ENCODE data around the gene PLA2G2D. TPM values are rescaled to one million over a fixed set of nuclear protein-coding genes. Genes with fewer than 3 reads are reported as not detected.

Gene PLA2G2D
- total RNA-seq, 1 experiment from 2014 or later, result not detected

- in situ Hi-C loops (cut with HindIII; ENCODE audit: low pct_unique_long_range_greater_than_20kb, low sequenced_read_pairs), result no loop called here
- no peak for DNase-seq (ENCODE audit: low read depth)
Measured at GRCh38 chr1:20125100-20125499, 5.8 kb upstream of the PLA2G2D start.

DNA sequence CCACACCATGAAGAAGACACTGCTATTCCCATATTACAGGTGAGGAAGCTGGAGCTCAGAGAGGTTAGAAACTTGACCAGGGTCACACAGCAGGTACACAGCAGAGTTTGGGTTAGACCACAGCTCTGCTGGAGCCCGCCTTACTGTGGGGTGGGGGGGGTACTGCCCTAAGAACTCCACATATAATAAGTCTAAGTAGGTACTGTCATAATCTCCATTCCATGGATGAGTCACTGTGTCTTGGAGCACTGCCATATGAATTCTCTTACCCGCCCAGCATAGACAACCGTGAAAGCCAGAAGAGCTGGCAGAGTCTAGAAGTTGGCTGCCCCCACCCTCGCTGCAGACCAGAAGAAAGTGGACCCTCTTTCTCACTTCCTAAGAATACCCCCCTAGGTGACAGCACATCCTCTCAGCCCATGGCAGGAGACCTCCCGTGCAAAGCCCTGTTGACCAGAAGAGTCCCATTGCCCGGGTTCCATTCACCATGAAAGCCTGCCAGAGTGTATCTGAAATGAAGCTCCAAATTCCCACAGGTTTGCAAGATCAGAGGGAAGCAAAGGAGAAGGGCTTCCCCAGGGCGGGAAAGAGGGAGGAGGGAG, 5.2 kb upstream of the PLA2G2D start:
- DNase-seq (ENCODE audit: low read depth), result peak; percentile 45
- in situ Hi-C loops (cut with HindIII; ENCODE audit: low pct_unique_long_range_greater_than_20kb, low sequenced_read_pairs), result no loop called here

GRCh38 chr1:20123722-20124455, 4.6 kb upstream of the PLA2G2D start:
- in situ Hi-C loops (cut with HindIII; ENCODE audit: low pct_unique_long_range_greater_than_20kb, low sequenced_read_pairs), result no loop called here
- no peak for DNase-seq (ENCODE audit: low read depth)

DNA sequence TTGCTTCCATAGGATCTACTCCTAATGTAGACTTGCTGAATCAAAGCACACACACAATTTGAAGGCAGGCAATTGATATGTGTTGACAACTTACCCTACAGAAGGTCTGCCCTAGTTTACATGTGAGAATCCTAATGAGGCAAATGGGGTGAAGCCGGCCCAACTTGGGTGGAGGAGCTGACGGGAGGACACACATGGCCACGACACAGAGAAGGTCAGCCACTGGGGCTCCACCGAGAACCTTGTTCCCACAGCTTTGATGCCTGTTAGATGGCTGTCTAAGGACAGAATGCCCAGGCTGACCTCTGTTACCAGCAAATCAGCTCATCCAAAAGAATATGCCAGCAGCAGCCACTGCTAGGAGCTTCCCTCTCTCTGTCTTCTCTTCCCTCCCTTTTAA, 1.5 kb upstream of the PLA2G2D start:
- in situ Hi-C loops (cut with HindIII; ENCODE audit: low pct_unique_long_range_greater_than_20kb, low sequenced_read_pairs), result no loop called here
- DNase-seq (ENCODE audit: low read depth), result no peak

DNA sequence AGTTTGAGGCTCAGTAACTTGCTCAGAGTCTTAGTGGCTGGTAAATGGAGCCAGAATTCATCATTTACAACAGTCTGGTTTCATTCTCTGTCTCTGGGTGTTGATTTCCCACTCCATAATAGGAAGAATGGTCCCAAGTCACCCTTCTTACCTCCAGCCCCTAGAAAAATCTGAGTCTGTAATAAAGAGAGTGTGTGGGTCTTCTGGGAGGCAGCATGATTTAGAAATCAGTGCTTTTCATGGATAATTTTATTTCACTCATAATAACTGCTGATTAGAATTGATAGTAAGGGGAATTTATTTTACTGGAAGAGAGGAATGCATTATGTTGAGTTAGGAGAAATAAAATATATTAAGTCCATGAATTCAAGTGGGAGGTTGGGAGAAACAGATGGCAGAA, 2.1 kb downstream of the PLA2G2D start:
- DNase-seq (ENCODE audit: low read depth), result no peak
- in situ Hi-C loops (cut with HindIII; ENCODE audit: low pct_unique_long_range_greater_than_20kb, low sequenced_read_pairs), result no loop called here

GRCh38 chr1:20115916-20116315, 3.4 kb downstream of the PLA2G2D start:
- in situ Hi-C loops (cut with HindIII; ENCODE audit: low pct_unique_long_range_greater_than_20kb, low sequenced_read_pairs), result no loop called here

GRCh38 chr1:20115479-20115878, 3.9 kb downstream of the PLA2G2D start:
- in situ Hi-C loops (cut with HindIII; ENCODE audit: low pct_unique_long_range_greater_than_20kb, low sequenced_read_pairs), result no loop called here
- no peak for DNase-seq (ENCODE audit: low read depth)

More at GRCh38 chr1:20115916-20116315, 3.4 kb downstream of the PLA2G2D start:
- DNase-seq (ENCODE audit: low read depth), result no peak

DNA sequence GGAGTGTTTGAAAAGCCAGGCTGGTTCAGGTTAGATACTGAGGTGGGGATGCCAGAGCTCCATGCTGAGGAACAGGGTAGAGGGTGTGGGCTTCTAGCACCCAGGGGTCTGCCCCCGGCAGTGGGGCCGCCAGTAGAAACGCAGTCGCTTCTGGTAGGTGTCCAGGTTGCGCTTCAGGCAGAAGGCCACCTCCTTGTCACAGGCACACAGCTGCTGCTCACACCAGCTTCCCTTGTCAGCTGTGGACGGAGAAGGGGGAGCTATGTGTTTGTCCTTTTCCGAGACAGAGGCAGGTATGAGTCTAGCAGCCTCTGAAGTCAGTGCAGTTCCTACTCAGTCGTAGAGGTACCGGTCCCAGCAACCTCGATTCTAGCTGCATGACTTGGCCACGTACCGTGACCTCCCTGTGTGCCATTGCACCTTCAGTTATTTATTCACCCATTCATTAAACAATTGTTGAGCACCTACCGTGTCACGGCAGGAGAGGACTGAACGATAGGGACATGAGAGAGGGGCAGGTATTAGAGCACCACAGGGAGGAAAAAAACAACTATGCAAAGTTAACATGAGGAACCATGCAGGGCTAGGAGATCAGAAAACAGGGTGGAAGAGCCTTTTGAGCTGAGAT, 5.2 kb downstream of the PLA2G2D start:
- in situ Hi-C loops (cut with HindIII; ENCODE audit: low pct_unique_long_range_greater_than_20kb, low sequenced_read_pairs), result no loop called here
- DNase-seq (ENCODE audit: low read depth), result no peak

GRCh38 chr1:20112279-20113000, 6.9 kb downstream of the PLA2G2D start:
- no peak for DNase-seq (ENCODE audit: low read depth)
- in situ Hi-C loops (cut with HindIII; ENCODE audit: low pct_unique_long_range_greater_than_20kb, low sequenced_read_pairs), result no loop called here

DNA sequence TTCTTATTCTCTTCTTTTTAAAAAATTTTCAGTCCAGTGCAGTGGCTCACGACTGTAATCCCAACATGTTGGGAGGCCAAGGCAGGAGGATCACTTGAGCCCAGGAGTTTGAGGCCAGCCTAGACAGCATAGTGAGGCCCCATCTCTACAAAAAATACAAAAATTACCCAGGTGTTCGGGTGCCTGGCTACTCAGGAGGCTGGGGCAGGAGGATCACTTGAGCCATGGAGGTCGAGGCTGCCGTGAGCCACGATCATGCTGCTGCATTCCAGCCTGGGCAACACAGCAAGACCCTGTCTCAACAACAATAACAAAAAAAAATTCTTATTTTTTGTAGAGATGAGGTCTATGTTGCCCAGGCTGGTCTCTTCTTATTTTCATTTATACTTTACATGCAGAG, 7.9 kb downstream of the PLA2G2D start:
- DNase-seq (ENCODE audit: low read depth), result no peak
- in situ Hi-C loops (cut with HindIII; ENCODE audit: low pct_unique_long_range_greater_than_20kb, low sequenced_read_pairs), result no loop called here

DNA sequence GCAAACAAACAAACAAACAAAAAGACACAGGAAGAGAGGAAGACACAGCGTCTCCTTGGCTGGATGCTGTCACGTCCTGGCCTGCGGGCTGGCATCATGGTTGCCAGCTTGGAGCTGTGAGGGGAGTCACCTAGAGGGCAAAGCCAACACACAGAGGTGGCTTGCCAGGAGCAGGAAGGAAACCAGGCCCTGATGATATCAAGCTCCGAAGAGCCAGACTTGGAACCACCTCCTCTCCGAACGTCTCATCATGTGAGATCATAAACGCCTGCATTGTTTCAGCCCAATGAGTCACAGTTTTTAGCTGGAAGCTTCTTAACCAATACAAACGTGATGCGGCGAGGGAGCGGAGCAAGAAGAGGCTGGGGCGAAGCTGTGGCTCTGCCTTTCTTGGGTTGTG, 8.7 kb downstream of the PLA2G2D start:
- DNase-seq (ENCODE audit: low read depth), result no peak
- in situ Hi-C loops (cut with HindIII; ENCODE audit: low pct_unique_long_range_greater_than_20kb, low sequenced_read_pairs), result no loop called here

DNA sequence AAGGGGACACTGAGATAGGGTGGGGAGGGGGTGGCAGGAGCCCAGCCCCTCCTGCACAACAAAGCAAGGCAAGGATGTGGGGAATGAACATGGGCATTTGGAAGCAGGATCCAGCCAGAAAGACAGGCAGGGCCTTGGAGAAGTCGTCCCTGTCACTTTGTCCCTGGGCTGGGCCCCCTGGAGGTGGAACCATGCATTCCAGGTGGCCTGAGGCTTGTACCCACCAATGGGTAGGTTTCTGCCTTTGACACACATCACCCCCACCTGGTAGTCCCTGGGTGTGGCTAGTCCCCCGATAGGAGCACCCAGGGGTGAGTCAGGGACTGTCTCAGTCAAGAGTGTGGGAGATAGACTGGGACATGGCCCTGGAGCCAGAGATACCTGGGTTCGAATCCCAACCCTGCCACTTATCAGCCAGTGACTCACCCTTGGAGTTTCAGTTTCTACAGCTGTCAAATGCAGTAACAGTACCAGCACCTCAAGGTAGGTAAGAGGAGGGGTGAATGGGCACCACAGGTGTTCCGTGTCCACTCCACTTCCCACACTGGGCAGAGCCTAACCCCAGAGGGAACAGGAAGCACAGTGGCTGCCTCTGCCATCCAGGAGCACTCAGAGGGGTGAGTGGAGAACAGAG, 10.0 kb downstream of the PLA2G2D start:
- in situ Hi-C loops (cut with HindIII; ENCODE audit: low pct_unique_long_range_greater_than_20kb, low sequenced_read_pairs), result no loop called here
- no peak for DNase-seq (ENCODE audit: low read depth)

- in situ Hi-C loops (cut with HindIII; ENCODE audit: low pct_unique_long_range_greater_than_20kb, low sequenced_read_pairs), result no loop called here
- no peak for DNase-seq (ENCODE audit: low read depth)
Measured at GRCh38 chr1:20108366-20109123, 10.8 kb downstream of the PLA2G2D start.

- no peak for DNase-seq (ENCODE audit: low read depth)
- in situ Hi-C loops (cut with HindIII; ENCODE audit: low pct_unique_long_range_greater_than_20kb, low sequenced_read_pairs), result no loop called here
Measured at GRCh38 chr1:20107796-20108195, 11.5 kb downstream of the PLA2G2D start.

- in situ Hi-C loops (cut with HindIII; ENCODE audit: low pct_unique_long_range_greater_than_20kb, low sequenced_read_pairs), result no loop called here
Measured at GRCh38 chr1:20107351-20107750, 12.0 kb downstream of the PLA2G2D start.

DNA sequence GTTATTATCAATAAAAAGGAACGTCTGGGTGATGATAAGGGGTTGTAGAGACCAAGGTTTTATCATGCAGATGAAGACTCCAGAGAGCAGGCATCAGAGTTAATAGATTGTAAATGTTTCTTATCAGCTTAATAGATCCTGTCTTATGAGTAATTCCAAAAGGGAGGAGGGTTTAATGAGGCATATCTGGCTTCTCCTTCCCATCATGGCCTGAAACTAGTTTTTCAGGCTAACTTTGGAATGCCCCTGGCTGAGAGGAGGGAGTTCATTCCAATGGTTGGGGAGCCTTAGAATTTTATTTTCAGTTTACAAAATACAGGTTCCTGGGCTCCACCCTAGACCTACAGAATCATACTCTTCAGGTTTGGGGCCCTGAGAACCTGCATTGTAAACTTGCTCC, 13.5 kb downstream of the PLA2G2D start:
- no peak for DNase-seq (ENCODE audit: low read depth)
- in situ Hi-C loops (cut with HindIII; ENCODE audit: low pct_unique_long_range_greater_than_20kb, low sequenced_read_pairs), result no loop called here

More at GRCh38 chr1:20107351-20107750, 12.0 kb downstream of the PLA2G2D start:
- DNase-seq (ENCODE audit: low read depth), result no peak

GRCh38 chr1:20102875-20103274, 16.5 kb downstream of the PLA2G2D start:
- no peak for DNase-seq (ENCODE audit: low read depth)

More at GRCh38 chr1:20102875-20103274, 16.5 kb downstream of the PLA2G2D start:
- in situ Hi-C loops (cut with HindIII; ENCODE audit: low pct_unique_long_range_greater_than_20kb, low sequenced_read_pairs), result no loop called here
